HepG2 (cell line): ENCODE results near the gene NELL2. TPM values are rescaled to one million over a fixed set of nuclear protein-coding genes. Genes with fewer than 3 reads are reported as not detected.

Experiments used
- ATAC-seq: fragments of 200-7000 bp; cut with Tn5 transposase; 3 replicates; pipeline ENCODE4 v1.9.1; 2020; ENCODE audit warnings: mild to moderate bottlenecking, moderate library complexity
- BruUV-seq: library from RNA; stranded (reverse); fragments of 400-500 nt; replicated peaks from 2 replicates; lab custom pipeline; 2021; lab: Mats Ljungman, UMichigan
- CTCF ChIA-PET: fragments of 300-600 bp; formaldehyde crosslinking; extraction: SDS; loops from one replicate; lab custom pipeline; 2021; ENCODE audit warnings: low total read pairs, inconsistent platforms, low intra/inter-chr PET ratio; lab: Yijun Ruan, JAX
- POLR2A ChIA-PET: fragments of 350-600 bp; sonication (Branson Sonifier 250); formaldehyde crosslinking; loops from one replicate; lab custom pipeline; 2020; ENCODE audit warnings: antibody characterized with exemption, inconsistent platforms; lab: Yijun Ruan, JAX
- DNase-seq: peaks from one replicate; pipeline ENCODE4 v3.0.0-alpha.2; 2015; ENCODE audit warnings: low spot score
- FAIRE-seq: peaks from 3 replicates; lab custom pipeline; 2011; peaks lifted over from hg19 to GRCh38; lab: Jason Lieb, UNC
- H2AFZ ChIP-seq: one replicate; pipeline ENCODE4 v1.6.1; 2011; ENCODE audit warnings: low read length, inconsistent platforms
- H3K27ac ChIP-seq: fragments of 300-600 bp; 3 replicates; pipeline ENCODE4 v1.8.0; 2011; ENCODE audit warnings: mixed run types, mild to moderate bottlenecking, mixed read lengths, low read length, inconsistent platforms; ENCODE audit not compliant: insufficient read depth; ENCODE audit errors: extremely low read length
- H3K27me3 ChIP-seq, 2 experiments: fragments of 200-600 bp in 1 of 2; 2 replicates in 1 of 2; 3 replicates in 1 of 2; pipeline versions ENCODE4 v1.6.0 to v1.8.0; 2011; ENCODE audit warnings: low read length in 2 of 2, mild to moderate bottlenecking in 2 of 2, moderate library complexity in 2 of 2, inconsistent platforms in 1 of 2; ENCODE audit not compliant: insufficient read depth in 2 of 2, control insufficient read depth in 1 of 2
- H3K36me3 ChIP-seq, 2 experiments: fragments of 200-600 bp in 1 of 2; replicated peaks in 1 of 2; 2 replicates in 1 of 2; 3 replicates in 1 of 2; pipeline versions ENCODE4 v1.5.1 to v1.8.0; 2011; ENCODE audit warnings: low read length in 2 of 2, inconsistent platforms in 1 of 2; ENCODE audit not compliant: insufficient read depth in 2 of 2, control insufficient read depth in 1 of 2
- H3K4me1 ChIP-seq: 2 replicates; pipeline ENCODE4 v1.5.1; 2012; ENCODE audit warnings: low read length, inconsistent platforms; ENCODE audit not compliant: insufficient read depth
- H3K4me2 ChIP-seq: 2 replicates; pipeline ENCODE4 v1.6.0; 2011; ENCODE audit warnings: low read depth, low read length, inconsistent platforms
- H3K4me3 ChIP-seq, 3 experiments: fragments of 200-600 bp in 1 of 3; sonication (generic), shearing (Covaris generic) in 1 of 3; replicated peaks in 1 of 3; 2 replicates each; pipeline ENCODE4 v1.5.1; 2011 to 2016; ENCODE audit warnings: low read length in 3 of 3, inconsistent platforms in 2 of 3, low read depth in 2 of 3, mild to moderate bottlenecking in 2 of 3, control low read depth in 1 of 3, mixed read lengths in 1 of 3; ENCODE audit not compliant: insufficient read depth in 1 of 3
- H3K79me2 ChIP-seq: one replicate; pipeline ENCODE4 v1.6.1; 2011; ENCODE audit warnings: low read length, inconsistent platforms; ENCODE audit not compliant: insufficient read depth
- H3K9ac ChIP-seq: 2 replicates; pipeline ENCODE4 v1.6.0; 2011; ENCODE audit warnings: mild to moderate bottlenecking, low read depth, low read length, inconsistent platforms; ENCODE audit not compliant: insufficient read depth
- H3K9me3 ChIP-seq: 2 replicates; pipeline ENCODE4 v1.5.1; 2012; ENCODE audit warnings: mild to moderate bottlenecking, low read length
- H4K20me1 ChIP-seq: 2 replicates; pipeline ENCODE4 v1.6.0; 2011; ENCODE audit warnings: inconsistent platforms, mild to moderate bottlenecking, low read length, moderate library complexity; ENCODE audit not compliant: insufficient read depth
- ARID2 ChIP-seq: sonication (generic); formaldehyde crosslinking; IDR thresholded peaks from 2 replicates; pipeline ENCODE4 v1.8.1; 2022; ENCODE audit warnings: mild to moderate bottlenecking, missing genetic modification reagents, borderline replicate concordance
- KAT7 ChIP-seq: IDR thresholded peaks from 2 replicates; pipeline ENCODE4 v1.6.1; 2018; ENCODE audit warnings: borderline replicate concordance, missing compliant biosample characterization
- NR3C1 ChIP-seq: sonication (generic); formaldehyde crosslinking; IDR thresholded peaks from 2 replicates; pipeline ENCODE4 v1.4.0; 2020; ENCODE audit warnings: missing genetic modification reagents
- TBX3 ChIP-seq: fragments of 450-650 bp; IDR thresholded peaks from 2 replicates; pipeline ENCODE4 v1.6.1; 2017; ENCODE audit warnings: antibody characterized with exemption, mild to moderate bottlenecking, inconsistent platforms, borderline replicate concordance
- ZMYM4 ChIP-seq: sonication (generic); formaldehyde crosslinking; IDR thresholded peaks from 2 replicates; pipeline ENCODE4 v1.8.1; 2023; ENCODE audit warnings: mild to moderate bottlenecking, missing genetic modification reagents
- ZNF749 ChIP-seq: sonication (generic); formaldehyde crosslinking; IDR thresholded peaks from 2 replicates; pipeline ENCODE4 v1.8.0; 2022; ENCODE audit warnings: mild to moderate bottlenecking, missing genetic modification reagents, moderate library complexity, borderline replicate concordance
- WGBS: methylation state at CpG from one replicate; pipeline ENCODE4 v1.1.6; 2017; ENCODE audit warnings: low lambda C conversion rate; 5-methylcytosine and 5-hydroxymethylcytosine counted together
- in situ Hi-C: cut with HindIII; loops from 2 replicates; pipeline ENCODE4 v1.10.0; 2017; ENCODE audit warnings: low pct_unique_long_range_greater_than_20kb; ENCODE audit not compliant: extremely low pct_ligation_motif_present
- intact Hi-C: fragments of 100-400 bp; cut with micrococcal nuclease; formaldehyde crosslinking; loops from one replicate; pipeline ENCODE4 v1.10.0; 2022; ENCODE audit not compliant: unreplicated experiment
- polyA plus RNA-seq, 8 experiments: library from polyadenylated mRNA; depleted of rRNA in 3 of 8; stranded (reverse) in 7 of 8; unstranded in 1 of 8; fragments of >200 nt; fragmentation: Illumina TruSeq in 4 of 8; extraction: Trizol in 4 of 8; gene quantifications; 2 replicates each; pipeline versions ENCODE4 v1.2.1 to v1.2.3, GENCODE V29; 2011 to 2016; ENCODE audit warnings: low read depth in 4 of 8, missing spikeins in 1 of 8, mixed read lengths in 1 of 8; ENCODE audit not compliant: insufficient read depth in 1 of 8
- total RNA-seq, 5 experiments: library from RNA; depleted of rRNA; stranded (reverse); fragments of >200 nt; fragmentation: Illumina TruSeq; extraction: Trizol; gene quantifications; 2 replicates each; pipeline ENCODE4 v1.2.3, GENCODE V29; 2016; ENCODE audit warnings: low read depth in 1 of 5
- TF ChIP-seq, protein P1 (sequence below): sonication (generic); formaldehyde crosslinking; conservative IDR thresholded peaks from 2 replicates; pipeline ENCODE4 v1.5.0; 2020; ENCODE audit warnings: missing genetic modification reagents
- TF ChIP-seq, protein P2 (sequence below): sonication (generic); formaldehyde crosslinking; IDR thresholded peaks from 2 replicates; pipeline ENCODE4 v1.5.0; 2020; ENCODE audit warnings: missing genetic modification reagents, mild to moderate bottlenecking, borderline replicate concordance

Gene NELL2
- total and polyA plus RNA-seq, 2 of the 13 experiments (the other 11 are each of a cell fraction or from before 2014, with no cell fraction given) = 0.11 TPM; not detected in 1

DNA sequence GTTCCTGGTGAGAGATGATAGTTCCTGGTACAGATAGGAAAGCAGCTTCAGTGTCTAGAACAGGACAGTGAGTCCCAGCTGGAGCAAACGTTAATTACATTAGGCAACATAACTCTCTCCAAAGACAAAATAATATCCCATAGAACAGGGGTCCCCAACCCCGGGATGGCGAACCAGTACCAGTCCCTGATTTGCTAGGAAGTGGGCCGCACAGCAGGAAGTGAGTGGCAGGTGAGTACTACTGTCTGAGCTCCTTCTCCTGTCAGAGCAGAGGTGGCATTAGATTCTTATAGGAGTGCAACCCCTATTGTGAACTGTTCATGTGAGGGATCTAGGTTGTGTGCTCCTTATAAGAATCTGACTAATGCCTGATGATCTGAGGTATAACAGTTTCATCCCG lies 204.1 kb downstream of the NELL2 start:
- ATAC-seq (no peak), FAIRE-seq (no peak), DNase-seq (no peak)
- Histone ChIP-seq H3K36me3 (no peaks in the 10 kb centered on the region), H3K27ac (no peak overlapping the region), H3K4me3 (no peak overlapping the region), H3K4me1 (no peaks in the 10 kb centered on the region), H3K9me3 (no peaks in the 10 kb centered on the region; the same call in 1 of the 2 replicates), H3K79me2 (no peaks in the 10 kb centered on the region), H4K20me1 (no peaks in the 10 kb centered on the region), H3K9ac (no peak overlapping the region), H2AFZ (no peak overlapping the region), H3K27me3 (no peaks in the 10 kb centered on the region), H3K4me2 (no peak overlapping the region)
- in situ Hi-C loops = no loop called here
- WGBS = 28% methylated on average over 5 of the region's 5 CpGs
- TF ChIP-seq, protein P1, sequence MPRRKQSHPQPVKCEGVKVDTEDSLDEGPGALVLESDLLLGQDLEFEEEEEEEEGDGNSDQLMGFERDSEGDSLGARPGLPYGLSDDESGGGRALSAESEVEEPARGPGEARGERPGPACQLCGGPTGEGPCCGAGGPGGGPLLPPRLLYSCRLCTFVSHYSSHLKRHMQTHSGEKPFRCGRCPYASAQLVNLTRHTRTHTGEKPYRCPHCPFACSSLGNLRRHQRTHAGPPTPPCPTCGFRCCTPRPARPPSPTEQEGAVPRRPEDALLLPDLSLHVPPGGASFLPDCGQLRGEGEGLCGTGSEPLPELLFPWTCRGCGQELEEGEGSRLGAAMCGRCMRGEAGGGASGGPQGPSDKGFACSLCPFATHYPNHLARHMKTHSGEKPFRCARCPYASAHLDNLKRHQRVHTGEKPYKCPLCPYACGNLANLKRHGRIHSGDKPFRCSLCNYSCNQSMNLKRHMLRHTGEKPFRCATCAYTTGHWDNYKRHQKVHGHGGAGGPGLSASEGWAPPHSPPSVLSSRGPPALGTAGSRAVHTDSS = no peak
- TF ChIP-seq NR3C1 (CRISPR knock-in tag) (no peak), KAT7 (CRISPR knock-in tag) (no peak), ARID2 (CRISPR knock-in tag) (no peak), ZMYM4 (CRISPR knock-in tag) (no peak), TBX3 (no peak), ZNF749 (CRISPR knock-in tag) (no peak)
- TF ChIP-seq, protein P2, sequence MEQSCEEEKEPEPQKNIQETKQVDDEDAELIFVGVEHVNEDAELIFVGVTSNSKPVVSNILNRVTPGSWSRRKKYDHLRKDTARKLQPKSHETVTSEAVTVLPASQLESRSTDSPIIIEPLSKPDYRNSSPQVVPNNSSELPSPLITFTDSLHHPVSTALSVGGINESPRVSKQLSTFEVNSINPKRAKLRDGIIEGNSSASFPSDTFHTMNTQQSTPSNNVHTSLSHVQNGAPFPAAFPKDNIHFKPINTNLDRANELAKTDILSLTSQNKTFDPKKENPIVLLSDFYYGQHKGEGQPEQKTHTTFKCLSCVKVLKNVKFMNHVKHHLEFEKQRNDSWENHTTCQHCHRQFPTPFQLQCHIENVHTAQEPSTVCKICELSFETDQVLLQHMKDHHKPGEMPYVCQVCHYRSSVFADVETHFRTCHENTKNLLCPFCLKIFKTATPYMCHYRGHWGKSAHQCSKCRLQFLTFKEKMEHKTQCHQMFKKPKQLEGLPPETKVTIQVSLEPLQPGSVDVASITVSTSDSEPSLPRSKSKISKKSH (CRISPR knock-in tag) = no peak
- POLR2A ChIA-PET = no interaction called here
- intact Hi-C loops = no loop called here
- BruUV-seq = no TSS peak
- CTCF ChIA-PET = no interaction called here
